Glomerular visceral epithelial cell (primary cell): ENCODE data around the gene EPG5.
A peak's percentile ranks its signal among the peaks of the same experiment; 100 is the strongest.
"Not testable (repeated sequence)": the region's sequence is repeated elsewhere in the genome, so short reads cannot be mapped to it uniquely, and the experiment has no call there.

Experiments
- DNase-seq: peaks from one replicate; pipeline ENCODE4 v3.0.0-alpha.2; 2016; ENCODE audit errors: extremely low spot score

EPG5 gene

GRCh38 chr18:45967007-45967706, at the start of gene EPG5:
Gene EPG5 (minus strand): TSS chr18:45967329. CDS start chr18:45967239, 90 bp downstream.
- peak; percentile 95 for DNase-seq

- no peak for DNase-seq
Measured at GRCh38 chr18:46013484-46014189, 46.5 kb upstream of the EPG5 start.

GRCh38 chr18:46010676-46011075, 43.5 kb upstream of the EPG5 start:
- DNase-seq = no peak

GRCh38 chr18:46010050-46010449, 42.9 kb upstream of the EPG5 start:
- DNase-seq = no peak

GRCh38 chr18:46009125-46009840, 42.2 kb upstream of the EPG5 start:
- DNase-seq = no peak

- no peak for DNase-seq
Measured at GRCh38 chr18:46008531-46008930, 41.4 kb upstream of the EPG5 start.

- no peak for DNase-seq
Measured at GRCh38 chr18:46007165-46007564, 40.0 kb upstream of the EPG5 start.

GRCh38 chr18:46002934-46003333, 35.8 kb upstream of the EPG5 start:
- no peak for DNase-seq

- no peak for DNase-seq
Measured at GRCh38 chr18:46001892-46002291, 34.8 kb upstream of the EPG5 start.

GRCh38 chr18:46001074-46001473, 33.9 kb upstream of the EPG5 start:
- DNase-seq = no peak

- DNase-seq = no peak
Measured at GRCh38 chr18:45999536-45999935, 32.4 kb upstream of the EPG5 start.

GRCh38 chr18:45998244-45998643, 31.1 kb upstream of the EPG5 start:
- DNase-seq = no peak

- no peak for DNase-seq
Measured at GRCh38 chr18:45997700-45998151, 30.6 kb upstream of the EPG5 start.

- DNase-seq = no peak
Measured at GRCh38 chr18:45995461-45995860, 28.3 kb upstream of the EPG5 start.

- peak; percentile 49 for DNase-seq
Measured at GRCh38 chr18:45993438-45993837, 26.3 kb upstream of the EPG5 start.

- not testable (repeated sequence) for DNase-seq
Measured at GRCh38 chr18:45992527-45992926, 25.4 kb upstream of the EPG5 start.

GRCh38 chr18:45991788-45992187, 24.7 kb upstream of the EPG5 start:
- DNase-seq = no peak

- no peak for DNase-seq
Measured at GRCh38 chr18:45984546-45985235, 17.6 kb upstream of the EPG5 start.

GRCh38 chr18:45981821-45982220, 14.7 kb upstream of the EPG5 start:
- no peak for DNase-seq

- no peak for DNase-seq
Measured at GRCh38 chr18:45980229-45980628, 13.1 kb upstream of the EPG5 start.

GRCh38 chr18:45978084-45978483, 11.0 kb upstream of the EPG5 start:
- peak; percentile 6 for DNase-seq

- DNase-seq = no peak
Measured at GRCh38 chr18:45976974-45977373, 9.8 kb upstream of the EPG5 start.
